Lung (tissue), 12 donors: Measurements from ENCODE around the gene TRIM46. TPM values are rescaled to one million over a fixed set of nuclear protein-coding genes. Genes with fewer than 3 reads are reported as not detected.
A peak's percentile ranks its signal among the peaks of the same experiment; 100 is the strongest.

Experiments used
- ATAC-seq: fragments of 200-7000 bp; cut with Tn5 transposase; one replicate; pipeline ENCODE4 v1.9.1; 2020; ENCODE audit warnings: moderate number of reproducible peaks; ENCODE audit not compliant: insufficient read depth, low FRiP score
- DNase-seq, 3 donors: peaks; one replicate each; pipeline ENCODE4 v3.0.0-alpha.2; 2013 to 2017
- H3K27ac ChIP-seq, 2 donors: one replicate each; pipeline ENCODE4 v1.5.1; 2013; ENCODE audit warnings: mild to moderate bottlenecking in 2 of 2, moderate library complexity in 2 of 2, control low read depth in 1 of 2, inconsistent platforms in 1 of 2, low read depth in 1 of 2, low read length in 1 of 2
- H3K27me3 ChIP-seq, 3 donors: one replicate each; pipeline ENCODE4 v1.5.1; 2013; ENCODE audit warnings: low read length in 2 of 3; ENCODE audit not compliant: control insufficient read depth in 3 of 3, insufficient read depth in 3 of 3
- H3K36me3 ChIP-seq, 4 donors: one replicate each; pipeline ENCODE4 v1.5.1; 2013; ENCODE audit warnings: low read length in 4 of 4, mild to moderate bottlenecking in 1 of 4, moderate library complexity in 1 of 4; ENCODE audit not compliant: control insufficient read depth in 4 of 4, insufficient read depth in 4 of 4
- H3K4me1 ChIP-seq, 5 donors: one replicate each; pipeline ENCODE4 v1.5.1; 2013; ENCODE audit warnings: low read length in 5 of 5, mild to moderate bottlenecking in 2 of 5, moderate library complexity in 1 of 5; ENCODE audit not compliant: control insufficient read depth in 5 of 5, insufficient read depth in 5 of 5
- H3K4me3 ChIP-seq: one replicate; pipeline ENCODE4 v1.5.1; 2013; ENCODE audit warnings: mild to moderate bottlenecking, control low read depth, moderate library complexity
- H3K9ac ChIP-seq, 2 donors: one replicate each; pipeline ENCODE4 v1.5.1; 2013; ENCODE audit warnings: low read length in 2 of 2, control low read depth in 1 of 2; ENCODE audit not compliant: insufficient read depth in 1 of 2
- H3K9me3 ChIP-seq, 4 donors: one replicate each; pipeline ENCODE4 v1.5.1; 2013; ENCODE audit warnings: low read length in 3 of 4, mild to moderate bottlenecking in 1 of 4, moderate library complexity in 1 of 4; ENCODE audit not compliant: control insufficient read depth in 4 of 4, insufficient read depth in 3 of 4
- WGBS, 2 donors: extraction: QIAGEN DNeasy Blood & Tissue Kit; methylation state at CpG; one replicate each; pipeline ENCODE4 v1.1.7; 2013; 5-methylcytosine and 5-hydroxymethylcytosine counted together
- polyA plus RNA-seq, 2 donors: library from polyadenylated mRNA; stranded (reverse); fragments of 200-250 nt; gene quantifications; one replicate each; pipeline ENCODE4 v1.2.1, GENCODE V29; 2013
- total RNA-seq, 2 donors: library from RNA; depleted of rRNA in 1 of 2; stranded (reverse); fragments of >200 nt in 1 of 2; gene quantifications; one replicate each; pipeline ENCODE4 v1.2.1, GENCODE V29; 2014 to 2021
- TF ChIP-seq, protein P1 (sequence below): IDR thresholded peaks from 2 replicates; pipeline ENCODE4 v1.5.1; 2012; ENCODE audit warnings: mild to moderate bottlenecking; ENCODE audit errors: control extremely low read depth, extremely low read depth
- donor health status: control.
- donor health status: control.
- donor health status: Bipolar disorder and iron deficiency.
- donor health status: healthy.
- donor health status: DM: yes; HTN: yes; CAD: no.

TRIM46 gene
- total and polyA plus RNA-seq, 4 donors: 0.26 to 0.71 (median 0.46) TPM

DNA sequence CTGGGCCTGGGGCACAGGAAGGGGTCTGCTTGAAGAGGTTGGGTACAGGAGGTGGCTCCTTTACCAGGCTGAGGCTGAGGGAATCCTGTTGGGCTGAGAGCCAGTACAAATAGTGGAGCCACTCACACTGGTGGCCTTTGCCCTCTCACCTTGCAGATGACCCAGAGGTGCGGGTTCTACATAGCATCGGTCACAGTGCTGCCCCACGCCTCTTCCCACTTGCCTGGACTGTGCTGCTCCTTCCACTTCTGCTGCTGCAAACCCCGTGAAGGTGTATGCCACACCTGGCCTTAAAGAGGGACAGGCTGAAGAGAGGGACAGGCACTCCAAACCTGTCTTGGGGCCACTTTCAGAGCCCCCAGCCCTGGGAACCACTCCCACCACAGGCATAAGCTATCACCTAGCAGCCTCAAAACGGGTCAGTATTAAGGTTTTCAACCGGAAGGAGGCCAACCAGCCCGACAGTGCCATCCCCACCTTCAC is 39.8 kb upstream of the TRIM46 start:
- H3K36me3 ChIP-seq: peaks cover 0 to 27% (median 13%) of the 10 kb centered on the region in 4 donors
- ATAC-seq (no peak), DNase-seq (no peak)
- H3K27me3 ChIP-seq: peaks cover 0 to 7% (median 2%) of the 10 kb centered on the region in 3 donors
- WGBS, 2 donors: 73 to 85% methylated on average over 7 of the region's 7 CpGs
- H3K4me1 ChIP-seq: peaks cover 3 to 39% (median 10%) of the 10 kb centered on the region in 5 donors
- no peak overlapping the region for H3K9ac ChIP-seq
- H3K27ac ChIP-seq: peak overlapping the region; percentile 93 to 99
- H3K4me3 ChIP-seq: no peak overlapping the region
- H3K9me3 ChIP-seq: no peaks in the 10 kb centered on the region
- TF ChIP-seq, protein P1, sequence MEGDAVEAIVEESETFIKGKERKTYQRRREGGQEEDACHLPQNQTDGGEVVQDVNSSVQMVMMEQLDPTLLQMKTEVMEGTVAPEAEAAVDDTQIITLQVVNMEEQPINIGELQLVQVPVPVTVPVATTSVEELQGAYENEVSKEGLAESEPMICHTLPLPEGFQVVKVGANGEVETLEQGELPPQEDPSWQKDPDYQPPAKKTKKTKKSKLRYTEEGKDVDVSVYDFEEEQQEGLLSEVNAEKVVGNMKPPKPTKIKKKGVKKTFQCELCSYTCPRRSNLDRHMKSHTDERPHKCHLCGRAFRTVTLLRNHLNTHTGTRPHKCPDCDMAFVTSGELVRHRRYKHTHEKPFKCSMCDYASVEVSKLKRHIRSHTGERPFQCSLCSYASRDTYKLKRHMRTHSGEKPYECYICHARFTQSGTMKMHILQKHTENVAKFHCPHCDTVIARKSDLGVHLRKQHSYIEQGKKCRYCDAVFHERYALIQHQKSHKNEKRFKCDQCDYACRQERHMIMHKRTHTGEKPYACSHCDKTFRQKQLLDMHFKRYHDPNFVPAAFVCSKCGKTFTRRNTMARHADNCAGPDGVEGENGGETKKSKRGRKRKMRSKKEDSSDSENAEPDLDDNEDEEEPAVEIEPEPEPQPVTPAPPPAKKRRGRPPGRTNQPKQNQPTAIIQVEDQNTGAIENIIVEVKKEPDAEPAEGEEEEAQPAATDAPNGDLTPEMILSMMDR: no peak

DNA sequence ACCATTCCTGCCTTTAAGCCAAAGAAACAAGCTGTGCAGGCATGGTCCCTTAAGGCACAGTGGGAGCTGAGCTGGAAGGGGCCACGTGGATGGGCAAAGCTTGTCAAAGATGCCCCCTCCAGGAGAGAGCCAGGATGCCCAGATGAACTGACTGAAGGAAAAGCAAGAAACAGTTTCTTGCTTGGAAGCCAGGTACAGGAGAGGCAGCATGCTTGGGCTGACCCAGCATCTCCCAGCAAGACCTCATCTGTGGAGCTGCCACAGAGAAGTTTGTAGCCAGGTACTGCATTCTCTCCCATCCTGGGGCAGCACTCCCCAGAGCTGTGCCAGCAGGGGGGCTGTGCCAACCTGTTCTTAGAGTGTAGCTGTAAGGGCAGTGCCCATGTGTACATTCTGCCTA is 39.3 kb upstream of the TRIM46 start:
- H3K4me1 ChIP-seq: peaks cover 3 to 35% (median 10%) of the 10 kb centered on the region in 5 donors
- no peaks in the 10 kb centered on the region for H3K9me3 ChIP-seq
- peak overlapping the region in 1 of 2 donors; percentile 89 for H3K9ac ChIP-seq
- H3K4me3 ChIP-seq: no peak overlapping the region
- 62 to 75% methylated on average over 1 of the region's 1 CpG for WGBS, 2 donors
- ATAC-seq (no peak), DNase-seq (no peak)
- H3K27ac ChIP-seq: peak overlapping the region; percentile 93 to 99
- H3K36me3 ChIP-seq: peaks cover 0 to 27% (median 13%) of the 10 kb centered on the region in 4 donors
- TF ChIP-seq, protein P1: no peak
- peaks cover 0 to 2% (median 0%) of the 10 kb centered on the region in 3 donors for H3K27me3 ChIP-seq

DNA sequence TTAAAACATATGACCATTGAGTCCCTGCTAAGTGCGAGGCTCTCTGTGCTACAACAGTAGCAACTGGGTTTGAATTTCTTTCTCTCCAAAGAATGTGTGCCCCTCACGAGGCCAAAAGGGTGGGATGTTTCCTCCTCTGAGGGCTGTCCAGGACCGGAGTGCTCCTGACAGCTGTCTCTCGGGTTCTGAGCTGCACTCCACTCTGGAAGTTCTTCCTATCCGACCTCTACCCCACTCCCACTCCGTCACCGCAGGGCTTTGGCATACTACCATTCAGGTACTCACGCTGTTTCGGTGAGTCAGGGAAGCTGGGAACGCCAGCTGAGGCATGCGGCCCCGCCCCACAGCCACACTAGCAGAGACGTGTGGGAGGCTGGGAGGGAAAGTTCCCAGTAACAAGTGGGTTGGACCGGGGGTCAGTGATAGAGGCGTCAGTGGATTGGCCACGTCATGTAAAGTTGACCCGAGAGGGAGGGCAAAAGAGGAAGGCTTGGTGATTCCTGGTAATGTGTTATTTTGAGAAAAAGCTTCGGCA is 38.7 kb upstream of the TRIM46 start:
- peaks cover 0 to 27% (median 13%) of the 10 kb centered on the region in 4 donors for H3K36me3 ChIP-seq
- ATAC-seq (peak; percentile 83), DNase-seq (peak; percentile 78 to 79 (median 78))
- H3K4me1 ChIP-seq: peaks cover 3 to 36% (median 10%) of the 10 kb centered on the region in 5 donors
- H3K4me3 ChIP-seq: peak overlapping the region; percentile 55
- WGBS, 2 donors: 8 to 18% methylated on average over 18 of the region's 18 CpGs
- TF ChIP-seq, protein P1: no peak
- H3K27ac ChIP-seq: peak overlapping the region; percentile 93 to 99
- peak overlapping the region; percentile 26 to 89 for H3K9ac ChIP-seq
- H3K9me3 ChIP-seq: no peaks in the 10 kb centered on the region
- H3K27me3 ChIP-seq: no peaks in the 10 kb centered on the region
